HG03103 (cell line): Measurements from ENCODE around the gene TSR1.
A peak's percentile ranks its signal among the peaks of the same experiment; 100 is the strongest.
"Not testable (repeated sequence)": the region's sequence is repeated elsewhere in the genome, so short reads cannot be mapped to it uniquely, and the experiment has no call there.

Experiments
- ATAC-seq: cut with Tn5 transposase; IDR thresholded peaks from one replicate; pipeline ENCODE4 v1.9.1; 2021; ENCODE audit warnings: low read depth; ENCODE audit not compliant: unreplicated experiment

Gene TSR1

GRCh38 chr17:2338315-2338657 is 2.0 kb upstream of the TSR1 start:
- ATAC-seq = no peak

GRCh38 chr17:2337544-2338314 is 1.5 kb upstream of the TSR1 start:
- ATAC-seq = no peak

GRCh38 chr17:2336852-2337543 is 741 bp upstream of the TSR1 start, which contains the start of gene SGSM2:
TSS of gene SGSM2 (plus strand) at chr17:2337501. CDS start at chr17:2337689, 188 bp downstream.
- ATAC-seq = no peak

- ATAC-seq = no peak
These were observed 487 bp downstream of the TSR1 start for GRCh38 chr17:2335726-2336214.

- ATAC-seq = no peak
These were observed 5.0 kb downstream of the TSR1 start for GRCh38 chr17:2331303-2331702.

GRCh38 chr17:2323629-2324314 is 12.5 kb downstream of the TSR1 start:
- no peak for ATAC-seq

GRCh38 chr17:2321399-2321798 is 14.9 kb downstream of the TSR1 start:
- no peak for ATAC-seq

GRCh38 chr17:2319051-2319450 is 17.2 kb downstream of the TSR1 start:
- ATAC-seq = no peak

GRCh38 chr17:2317796-2318195 is 18.5 kb downstream of the TSR1 start:
- ATAC-seq = no peak

- ATAC-seq = not testable (repeated sequence)
These were observed 19.4 kb downstream of the TSR1 start for GRCh38 chr17:2316916-2317205.

GRCh38 chr17:2312736-2313135 is 23.5 kb downstream of the TSR1 start:
- ATAC-seq = no peak

GRCh38 chr17:2309338-2310154 is 26.7 kb downstream of the TSR1 start:
- ATAC-seq = no peak

GRCh38 chr17:2304931-2305330 is 31.3 kb downstream of the TSR1 start:
- no peak for ATAC-seq

- peak; percentile 66 for ATAC-seq
These were observed 32.8 kb downstream of the TSR1 start, which contains the start of the genes SMG6 and SRR for GRCh38 chr17:2303204-2304188. TSS of gene SMG6 (minus strand) at chr17:2303785. CDS start at chr17:2303720, 65 bp downstream. TSS of gene SRR (plus strand) at chr17:2303950. CDS start at chr17:2315561, 11,611 bp downstream.

GRCh38 chr17:2302778-2303203 is 33.5 kb downstream of the TSR1 start:
- ATAC-seq = no peak

- no peak for ATAC-seq
These were observed 36.5 kb downstream of the TSR1 start for GRCh38 chr17:2299756-2300155.

GRCh38 chr17:2299136-2299535 is 37.1 kb downstream of the TSR1 start:
- no peak for ATAC-seq

GRCh38 chr17:2297023-2297422 is 39.2 kb downstream of the TSR1 start:
- ATAC-seq = no peak

- ATAC-seq = no peak
These were observed 40.7 kb downstream of the TSR1 start for GRCh38 chr17:2295575-2295974.
